GM12891 (cell line): Measurements from ENCODE around the gene EHMT1.

Experiments used
- DNase-seq: peaks from one replicate; pipeline ENCODE4 v3.0.0; 2011; ENCODE audit warnings: low spot score; ENCODE audit not compliant: insufficient read length
- FAIRE-seq: peaks from 2 replicates; lab custom pipeline; 2011; peaks lifted over from hg19 to GRCh38; lab: Jason Lieb, UNC
- PAX5 ChIP-seq: IDR thresholded peaks from 2 replicates; pipeline ENCODE4 v1.6.1; 2011; ENCODE audit warnings: low read length, moderate library complexity, mild to moderate bottlenecking; ENCODE audit not compliant: insufficient read depth, severe bottlenecking
- POLR2A ChIP-seq: IDR thresholded peaks from 2 replicates; pipeline ENCODE4 v1.6.1; 2011; ENCODE audit warnings: low read depth, low read length, control low read depth
- POLR2AphosphoS5 ChIP-seq: IDR thresholded peaks from 2 replicates; pipeline ENCODE4 v1.6.1; 2011; ENCODE audit warnings: low read depth, low read length, control low read depth
- POU2F2 ChIP-seq: IDR thresholded peaks from 2 replicates; pipeline ENCODE4 v1.6.1; 2011; ENCODE audit warnings: low read depth, mild to moderate bottlenecking, control low read depth, low read length, moderate library complexity
- SPI1 ChIP-seq: IDR thresholded peaks from 2 replicates; pipeline ENCODE4 v1.6.1; 2011; ENCODE audit warnings: low read depth, low read length, control low read depth
- TAF1 ChIP-seq: IDR thresholded peaks from 2 replicates; pipeline ENCODE4 v1.6.1; 2011; ENCODE audit warnings: low read depth, low read length, control low read depth

EHMT1 gene

GRCh38 chr9:137632230-137633161, 13.7 kb downstream of the EHMT1 start:
- FAIRE-seq (peak; percentile 56), DNase-seq (no peak)
- TF ChIP-seq POLR2AphosphoS5 (no peak), SPI1 (0 out of 2 replicates have a peak, but pooled peaks have one; percentile 3), TAF1 (no peak)

- no peak for DNase-seq
- no peak for TF ChIP-seq SPI1
- TF ChIP-seq TAF1: no peak
- TF ChIP-seq POU2F2: no peak
- TF ChIP-seq PAX5: no peak
- TF ChIP-seq POLR2A: no peak
- no peak for TF ChIP-seq POLR2AphosphoS5
- no peak for FAIRE-seq
Observed at GRCh38 chr9:137634016-137634415, 15.2 kb downstream of the EHMT1 start.

- DNase-seq: no peak
- no peak for TF ChIP-seq POLR2AphosphoS5
- no peak for FAIRE-seq
Observed at GRCh38 chr9:137638680-137639079, 19.9 kb downstream of the EHMT1 start.

- no peak for TF ChIP-seq SPI1
- TF ChIP-seq TAF1: no peak
- TF ChIP-seq PAX5: no peak
- DNase-seq: no peak
- peak; percentile 28 for FAIRE-seq
Observed at GRCh38 chr9:137639303-137640051, 20.7 kb downstream of the EHMT1 start.

GRCh38 chr9:137640862-137641261, 22.1 kb downstream of the EHMT1 start:
- TF ChIP-seq TAF1: no peak
- no peak for TF ChIP-seq POU2F2
- no peak for TF ChIP-seq POLR2A
- no peak for TF ChIP-seq POLR2AphosphoS5
- TF ChIP-seq SPI1: no peak
- TF ChIP-seq PAX5: no peak
- no peak for FAIRE-seq
- no peak for DNase-seq

- FAIRE-seq: no peak
- no peak for DNase-seq
- TF ChIP-seq SPI1: no peak
- no peak for TF ChIP-seq TAF1
Observed at GRCh38 chr9:137642118-137642601, 23.4 kb downstream of the EHMT1 start.

GRCh38 chr9:137642892-137643291, 24.1 kb downstream of the EHMT1 start:
- TF ChIP-seq TAF1 (no peak), POLR2A (no peak), SPI1 (no peak), PAX5 (no peak), POU2F2 (no peak), POLR2AphosphoS5 (no peak)
- DNase-seq (no peak), FAIRE-seq (no peak)

GRCh38 chr9:137643921-137644320, 25.1 kb downstream of the EHMT1 start:
- DNase-seq: no peak
- FAIRE-seq: no peak
- TF ChIP-seq POU2F2 (no peak), TAF1 (no peak), POLR2A (no peak), SPI1 (no peak), POLR2AphosphoS5 (no peak), PAX5 (no peak)

GRCh38 chr9:137645211-137645610, 26.4 kb downstream of the EHMT1 start:
- FAIRE-seq (no peak), DNase-seq (no peak)
- TF ChIP-seq PAX5 (no peak), SPI1 (no peak), POU2F2 (no peak), TAF1 (no peak), POLR2A (no peak), POLR2AphosphoS5 (no peak)

GRCh38 chr9:137646341-137646740, 27.5 kb downstream of the EHMT1 start:
- TF ChIP-seq SPI1 (no peak), POLR2AphosphoS5 (no peak), PAX5 (no peak), TAF1 (no peak), POU2F2 (no peak), POLR2A (no peak)
- DNase-seq: no peak
- FAIRE-seq: no peak
